Peyer's patch (tissue), 4 donors: ENCODE data around the gene RAB17. TPM values are rescaled to one million over a fixed set of nuclear protein-coding genes. Genes with fewer than 3 reads are reported as not detected.

Experiments
- DNase-seq, 3 donors: peaks; one replicate each; pipeline ENCODE4 v3.0.0-alpha.2; 2017 to 2019
- H3K27ac ChIP-seq, 4 donors: fragments of 200-600 bp; sonication (generic); one replicate each; pipeline ENCODE4 v1.5.1; 2016 to 2019
- H3K27me3 ChIP-seq, 2 donors: fragments of 200-600 bp; sonication (generic); one replicate each; pipeline ENCODE4 v1.5.1; 2019
- H3K36me3 ChIP-seq, 3 donors: fragments of 200-600 bp; sonication (generic); one replicate each; pipeline ENCODE4 v1.5.1; 2016 to 2019
- H3K4me1 ChIP-seq, 4 donors: fragments of 200-600 bp; sonication (generic); one replicate each; pipeline ENCODE4 v1.5.1; 2016 to 2019
- H3K4me3 ChIP-seq, 4 donors: fragments of 200-600 bp; sonication (generic); 1 replicate in 3 of 4; 2 replicates in 1 of 4; pipeline ENCODE4 v1.5.1; 2016 to 2019; ENCODE audit warnings: mild to moderate bottlenecking in 1 of 4
- H3K9me3 ChIP-seq, 4 donors: fragments of 200-600 bp; sonication (generic); one replicate each; pipeline ENCODE4 v1.5.1; 2016 to 2019; ENCODE audit warnings: mild to moderate bottlenecking in 1 of 4
- CTCF ChIP-seq, 6 experiments: fragments of 450-650 bp in 4 of 6; fragments of 200-600 bp in 2 of 6; sonication (generic) in 1 of 6; IDR thresholded peaks; one replicate each; pipeline ENCODE4 v1.5.1; 2017 to 2019; ENCODE audit warnings: antibody characterized with exemption in 6 of 6, mild to moderate bottlenecking in 3 of 6, moderate library complexity in 1 of 6
- POLR2A ChIP-seq, 2 donors: fragments of 450-650 bp; IDR thresholded peaks; one replicate each; pipeline ENCODE4 v1.5.1; 2017; ENCODE audit warnings: antibody characterized with exemption in 2 of 2, mild to moderate bottlenecking in 2 of 2, moderate library complexity in 2 of 2
- total RNA-seq, 4 donors: library from RNA; depleted of rRNA; stranded (reverse); fragments of >200 nt; gene quantifications; one replicate each; pipeline ENCODE4 v1.1.0, GENCODE V29; 2016

The RAB17 gene
- total RNA-seq, 4 donors from 2014 or later: 66.0 to 244 (median 219) TPM

DNA sequence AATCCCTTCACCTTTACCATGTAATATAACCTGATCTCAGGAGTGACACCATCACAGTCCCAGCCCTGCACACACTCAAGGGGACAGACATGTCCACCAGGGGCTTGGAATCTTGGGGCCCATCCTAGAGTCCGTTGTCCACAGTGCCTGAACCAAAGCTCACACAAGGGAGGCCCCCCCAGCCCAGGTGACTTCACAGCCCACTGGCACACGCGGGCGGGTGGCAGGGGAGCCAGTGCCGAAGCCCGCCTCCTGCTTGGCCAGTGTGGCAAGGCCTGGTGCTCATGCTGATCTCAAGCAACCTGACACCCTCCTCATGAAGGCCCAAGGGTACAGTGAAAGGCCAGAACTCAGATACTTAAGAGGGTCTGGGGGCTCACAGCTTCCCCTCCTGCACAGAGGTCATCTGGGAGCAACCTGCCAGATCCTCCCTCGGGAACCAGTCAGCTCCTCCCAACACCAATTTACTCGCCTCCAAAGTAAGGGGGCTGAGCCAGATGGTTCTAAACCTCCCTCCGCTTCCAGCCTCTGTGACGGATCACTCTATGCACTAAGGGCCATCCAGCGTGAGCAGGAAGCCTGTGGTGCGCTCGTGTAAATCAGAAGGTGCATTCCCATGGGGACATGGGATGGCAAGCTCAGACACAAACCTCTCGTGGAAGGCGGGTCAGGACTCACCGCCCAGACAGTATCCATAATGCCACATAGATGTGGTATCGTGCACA, 3.2 kb upstream of the RAB17 start:
- no peak overlapping the region for H3K27ac ChIP-seq
- H3K4me1 ChIP-seq: peaks cover 0 to 14% (median 0%) of the 10 kb centered on the region in 4 donors
- H3K27me3 ChIP-seq: no peaks in the 10 kb centered on the region
- H3K4me3 ChIP-seq: no peak overlapping the region
- DNase-seq: peak in 1 of 3 donors; percentile 37
- H3K36me3 ChIP-seq: no peaks in the 10 kb centered on the region
- TF ChIP-seq POLR2A (IDR thresholded peaks at IDR 0.05) (no peak), CTCF (IDR thresholded peaks at IDR 0.05) (no peak)
- no peaks in the 10 kb centered on the region for H3K9me3 ChIP-seq

DNA sequence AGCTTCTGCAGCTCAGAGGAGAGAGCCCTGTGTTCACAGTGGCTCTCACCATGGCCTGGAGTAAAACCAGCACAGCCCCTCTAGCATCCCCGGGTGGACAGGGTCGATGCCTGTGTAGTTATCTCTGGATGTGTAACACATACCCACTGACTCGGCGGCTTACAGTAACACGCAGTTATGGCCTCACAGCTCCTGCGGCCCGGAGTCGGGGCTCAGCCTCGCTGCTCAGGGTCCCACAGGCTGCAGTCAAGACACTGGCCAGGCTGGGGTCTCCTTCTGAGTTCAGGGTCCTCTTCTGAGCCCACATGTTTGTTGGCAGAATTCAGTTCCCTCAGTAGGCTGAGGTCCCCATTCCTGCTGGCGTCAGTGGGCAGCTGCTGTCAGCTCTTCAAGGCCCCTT, 2.5 kb upstream of the RAB17 start:
- H3K36me3 ChIP-seq: no peaks in the 10 kb centered on the region

GRCh38 chr2:237592425-237592980, 2.0 kb upstream of the RAB17 start:
- Histone ChIP-seq H3K36me3 (no peaks in the 10 kb centered on the region), H3K9me3 (no peaks in the 10 kb centered on the region), H3K27ac (no peak overlapping the region), H3K4me1 (peaks cover 0 to 14% (median 0%) of the 10 kb centered on the region in 4 donors), H3K27me3 (no peaks in the 10 kb centered on the region), H3K4me3 (no peak overlapping the region)
- DNase-seq: no peak
- TF ChIP-seq POLR2A (IDR thresholded peaks at IDR 0.05) (no peak), CTCF (IDR thresholded peaks at IDR 0.05) (no peak)

More for the DNA sequence above, 2.5 kb upstream of the RAB17 start:
- DNase-seq: peak in 1 of 3 donors; percentile 36
- Histone ChIP-seq H3K27ac (no peak overlapping the region), H3K27me3 (no peaks in the 10 kb centered on the region), H3K4me3 (no peak overlapping the region), H3K9me3 (no peaks in the 10 kb centered on the region), H3K4me1 (peaks cover 0 to 14% (median 0%) of the 10 kb centered on the region in 4 donors)
- TF ChIP-seq CTCF (IDR thresholded peaks at IDR 0.05): no peak
- TF ChIP-seq POLR2A (IDR thresholded peaks at IDR 0.05): no peak

DNA sequence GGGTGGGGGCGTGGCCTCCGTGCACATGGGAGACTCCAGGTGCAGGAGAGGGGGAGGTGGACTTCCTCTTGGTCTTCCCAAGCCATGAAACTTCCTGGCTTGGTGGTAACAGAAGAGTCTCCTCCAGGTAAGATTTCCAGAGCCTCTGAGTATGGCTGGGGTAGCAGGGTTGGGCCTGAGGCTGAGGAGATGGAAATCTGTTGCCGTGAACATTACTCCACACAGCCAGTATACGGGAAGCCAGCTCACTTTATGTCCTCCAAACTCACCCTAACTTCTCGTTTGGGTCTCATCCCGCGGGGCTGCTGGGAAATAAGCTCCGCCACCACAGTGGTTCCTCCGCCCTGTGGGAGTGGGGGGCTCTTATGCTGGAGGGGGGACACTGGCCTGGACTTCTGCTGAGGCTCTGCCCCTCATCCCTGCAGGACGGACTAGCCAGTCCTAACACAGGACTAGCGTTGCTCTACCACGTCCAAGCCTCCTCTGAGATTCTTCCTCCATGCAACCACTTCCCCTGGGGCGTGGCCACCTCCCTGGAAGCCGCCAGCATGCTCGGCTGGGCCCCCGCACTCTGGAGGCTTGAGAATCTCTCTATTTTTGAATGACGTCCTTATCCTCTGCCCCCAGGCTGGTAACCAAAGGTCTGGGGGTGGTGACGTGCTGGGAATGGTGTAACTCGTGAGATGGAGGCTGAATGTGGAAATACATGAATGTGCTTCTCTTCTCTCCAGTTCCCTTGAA, 777 bp upstream of the RAB17 start:
- Histone ChIP-seq H3K27me3 (no peaks in the 10 kb centered on the region), H3K36me3 (no peaks in the 10 kb centered on the region), H3K4me3 (peak overlapping the region in 2 of 4 donors; percentile 48 to 60), H3K4me1 (peaks cover 0 to 14% (median 0%) of the 10 kb centered on the region in 4 donors), H3K27ac (peak overlapping the region in 3 of 4 donors; percentile 53 to 92 (median 80)), H3K9me3 (no peaks in the 10 kb centered on the region)
- peak in 1 of 3 donors; percentile 85 for DNase-seq
- no peak for TF ChIP-seq CTCF (IDR thresholded peaks at IDR 0.05)
- TF ChIP-seq POLR2A (IDR thresholded peaks at IDR 0.05): no peak

- Histone ChIP-seq H3K36me3 (peaks cover 0 to 5% (median 0%) of the 10 kb centered on the region in 3 donors), H3K27ac (peak overlapping the region in 3 of 4 donors; percentile 28 to 92 (median 80)), H3K4me3 (peak overlapping the region in 2 of 4 donors; percentile 48 to 60), H3K4me1 (no peaks in the 10 kb centered on the region), H3K9me3 (no peaks in the 10 kb centered on the region), H3K27me3 (no peaks in the 10 kb centered on the region)
- DNase-seq: peak in 1 of 3 donors; percentile 78
- TF ChIP-seq POLR2A (IDR thresholded peaks at IDR 0.05) (peak in 1 of 2 donors; percentile 46), CTCF (IDR thresholded peaks at IDR 0.05) (no peak)
Measured at GRCh38 chr2:237588044-237588696, 2.4 kb downstream of the RAB17 start.
